ENCODE data around the gene AKR1C8.
"Not testable (repeated sequence)": the region's sequence is repeated elsewhere in the genome, so short reads cannot be mapped to it uniquely, and the experiment has no call there.

AKR1C8 gene

DNA sequence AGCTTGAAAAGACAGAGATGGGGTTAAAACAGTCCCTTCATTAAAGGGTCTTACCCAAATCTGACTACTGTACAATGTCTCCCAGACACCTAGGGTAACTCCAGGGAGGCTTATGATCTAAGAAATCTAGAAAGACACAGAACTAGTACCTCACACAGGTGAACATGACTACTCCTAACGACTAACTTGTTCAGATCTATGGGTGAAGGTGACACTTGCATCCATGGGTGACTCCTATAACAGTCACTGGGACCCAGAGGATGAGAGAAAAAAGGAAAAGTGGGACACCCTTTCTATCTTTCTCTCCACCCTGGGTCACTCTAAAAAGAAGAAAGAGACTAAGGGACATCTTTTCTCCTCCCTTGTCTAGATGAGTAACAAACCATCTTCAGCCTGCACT is 19.2 kb downstream of the AKR1C8 start:
- DNase-seq (ENCODE audit: low spot score): no peak

DNA sequence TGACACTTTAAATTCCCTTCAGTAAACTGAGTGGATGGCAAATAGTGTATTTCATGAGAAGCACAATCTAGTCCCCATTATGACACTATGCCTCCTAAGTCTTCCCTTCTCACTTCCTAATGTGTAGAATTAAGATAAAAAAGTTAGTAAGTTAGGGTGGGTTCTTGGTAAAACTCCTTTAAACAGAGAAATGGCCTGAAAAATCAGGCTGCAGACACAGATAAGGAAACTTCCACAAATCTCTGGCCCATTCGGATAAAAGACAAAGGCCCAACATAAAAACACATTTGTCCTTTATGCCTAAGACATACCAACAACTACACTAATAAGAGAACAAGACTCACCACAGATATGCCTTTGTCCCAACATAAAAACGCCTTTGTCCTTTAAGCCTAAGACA is 21.5 kb downstream of the AKR1C8 start:
- no peak for DNase-seq (ENCODE audit: low spot score)

DNA sequence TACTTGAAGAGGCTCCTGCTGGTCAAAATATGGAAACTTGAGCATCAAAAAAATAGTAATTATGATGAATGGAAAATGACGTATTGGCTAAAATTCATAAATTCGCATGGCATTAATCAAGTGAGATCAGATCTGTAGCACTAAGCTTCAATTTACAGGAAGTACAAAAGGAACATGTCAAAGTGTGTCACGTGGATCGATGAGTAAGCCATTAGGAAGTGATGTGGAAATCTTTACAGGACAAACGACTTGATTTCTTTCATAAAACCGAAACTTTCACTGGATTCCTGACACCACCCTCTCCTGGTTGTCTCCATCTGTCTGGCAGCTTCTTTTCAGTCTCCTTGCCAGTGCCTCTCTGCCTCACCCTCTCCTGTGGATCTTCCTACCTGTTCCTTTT is 25.8 kb downstream of the AKR1C8 start:
- no peak for DNase-seq (ENCODE audit: low spot score)

DNA sequence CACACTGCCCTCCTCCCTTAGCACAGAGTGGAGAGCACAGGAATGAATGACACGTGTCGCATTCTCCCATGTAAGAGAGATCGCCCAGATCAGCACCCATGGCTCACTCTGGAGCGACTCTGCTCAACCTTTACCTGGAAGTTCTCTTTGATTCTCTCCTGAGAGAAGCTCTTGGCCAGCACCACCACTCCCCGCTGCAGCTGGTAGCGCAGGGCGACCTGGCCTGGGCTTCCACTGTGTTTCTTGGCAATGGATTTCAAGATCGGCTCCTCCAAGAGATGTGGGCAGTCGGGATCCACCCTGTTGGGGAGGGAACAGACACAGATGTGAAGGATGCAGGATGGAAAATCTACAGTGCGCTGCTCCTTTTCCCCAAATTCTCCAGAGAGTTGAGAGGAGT is 27.4 kb downstream of the AKR1C8 start:
- DNase-seq (ENCODE audit: low spot score): no peak

DNA sequence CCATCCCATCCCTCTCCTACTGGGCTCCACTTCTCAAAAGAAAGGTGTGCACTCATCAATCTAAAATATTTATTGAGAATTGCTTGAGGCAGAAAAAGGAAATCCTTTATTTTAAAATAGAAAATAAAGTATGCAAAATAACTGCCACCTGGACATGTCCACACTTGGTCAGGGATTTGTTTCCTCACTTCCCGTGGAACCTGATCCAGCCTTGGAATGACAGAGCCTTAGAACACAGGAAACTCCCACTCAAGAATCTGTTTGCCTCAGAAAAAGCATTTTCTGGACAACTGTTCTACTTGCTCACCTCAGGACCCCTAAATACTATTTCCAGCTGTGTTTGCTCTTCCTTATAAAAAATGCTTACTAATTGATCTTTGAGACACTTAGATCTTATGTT is 29.0 kb downstream of the AKR1C8 start:
- DNase-seq (ENCODE audit: low spot score): no peak

DNA sequence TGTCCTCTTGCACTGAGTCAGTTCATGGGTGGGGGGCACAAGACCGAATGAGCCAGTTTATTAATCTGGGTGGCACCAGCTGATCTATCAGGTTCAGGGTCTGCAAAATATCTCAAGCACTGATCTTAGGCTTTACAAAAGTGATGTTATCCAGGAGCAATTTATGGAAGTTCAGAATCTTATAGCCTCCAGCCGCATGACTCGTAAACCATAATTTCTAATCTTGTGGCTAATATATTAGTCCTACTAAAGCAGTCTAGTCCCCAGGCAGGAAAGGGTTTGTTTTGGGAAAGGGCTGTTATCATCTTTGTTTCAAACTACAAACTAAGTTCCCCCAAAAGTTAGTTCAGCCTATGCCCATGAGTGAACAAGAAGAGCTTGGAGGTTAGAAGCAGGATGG is 33.9 kb downstream of the AKR1C8 start:
- DNase-seq (ENCODE audit: low spot score): no peak

DNA sequence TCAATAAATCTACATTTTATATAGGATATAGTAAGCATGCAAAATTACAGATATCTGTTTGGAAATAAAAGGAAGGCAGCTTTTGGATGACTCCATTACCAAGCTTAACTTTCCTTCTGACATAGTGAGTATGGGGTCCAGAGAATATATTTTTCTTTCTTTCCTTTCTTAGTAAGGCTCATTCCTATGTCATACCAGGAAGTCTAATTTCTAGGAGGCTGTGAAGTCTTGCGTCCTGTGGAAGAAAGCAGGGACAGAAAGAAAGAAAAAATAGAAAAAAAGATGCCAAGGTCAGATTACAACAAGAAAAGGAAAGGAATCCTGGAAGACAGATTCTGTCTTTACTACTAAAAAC is 36.3 kb downstream of the AKR1C8 start:
- no peak for DNase-seq (ENCODE audit: low spot score)

DNA sequence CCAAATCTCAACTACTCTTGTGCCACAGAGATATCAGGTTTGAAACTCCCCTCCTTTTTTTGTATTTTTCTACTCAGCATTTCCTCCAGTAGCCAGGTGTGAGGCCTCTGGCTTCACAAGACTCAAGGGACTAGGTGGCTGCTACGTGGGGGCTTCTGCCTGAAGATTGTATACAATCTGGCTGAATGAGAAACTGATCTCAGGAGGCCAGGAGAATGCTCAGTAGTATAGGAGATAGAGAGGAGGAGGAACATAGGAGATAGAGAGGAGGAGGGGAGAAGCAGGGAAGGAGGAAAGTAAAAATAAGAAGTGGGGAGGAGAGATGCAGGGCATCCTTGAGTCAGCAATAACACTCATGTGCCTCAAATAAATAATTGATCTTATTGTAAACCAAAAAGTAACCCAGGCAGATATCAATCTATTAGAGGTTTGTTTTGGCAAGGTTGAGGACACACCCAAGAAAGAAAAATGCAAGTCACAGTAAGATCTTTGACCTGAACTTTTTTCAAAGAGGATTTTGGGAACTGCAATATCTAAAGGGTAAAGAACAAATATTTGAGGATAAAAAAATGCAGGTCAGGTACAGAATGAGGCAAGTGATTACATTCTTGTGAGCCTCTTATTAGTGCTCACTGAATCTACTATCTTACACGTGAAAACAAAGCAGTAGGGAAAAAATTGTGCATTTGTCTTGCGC is 36.8 kb downstream of the AKR1C8 start:
- no peak for DNase-seq (ENCODE audit: low spot score)

DNA sequence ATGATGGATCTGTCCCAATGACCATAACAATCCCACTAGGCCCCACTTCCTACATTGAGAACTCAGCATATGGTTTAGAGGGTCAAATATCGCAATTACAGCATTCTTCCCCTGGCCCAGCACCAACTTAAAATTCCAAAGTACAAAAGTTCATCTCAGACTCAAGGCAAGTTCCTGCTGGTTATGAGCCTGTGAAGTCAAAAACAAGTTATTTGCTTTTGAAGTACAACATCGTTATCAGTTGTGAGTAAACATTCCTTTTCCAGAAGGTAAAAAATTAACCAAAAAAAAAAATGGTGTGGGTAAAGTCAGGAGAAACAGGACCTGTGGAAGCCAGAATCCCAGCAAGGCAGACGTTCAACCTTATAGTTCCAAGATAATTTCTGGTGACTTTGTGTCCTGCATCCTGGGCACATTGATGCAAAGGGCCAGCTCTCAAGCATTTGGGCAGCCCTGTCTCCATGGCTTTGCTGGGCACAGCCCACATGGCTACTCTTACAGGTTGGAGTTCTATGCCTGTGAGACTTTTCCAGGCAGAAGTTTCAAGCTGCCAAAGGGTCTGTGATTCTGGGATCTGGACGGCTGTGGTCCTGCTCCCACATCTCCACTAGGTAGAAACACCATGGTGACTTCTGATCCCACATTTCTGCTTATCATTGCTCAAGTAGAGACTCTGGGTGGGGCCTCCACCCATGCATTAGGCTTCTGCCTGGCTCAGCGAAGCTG is 37.5 kb downstream of the AKR1C8 start:
- DNase-seq (ENCODE audit: low spot score): no peak

DNA sequence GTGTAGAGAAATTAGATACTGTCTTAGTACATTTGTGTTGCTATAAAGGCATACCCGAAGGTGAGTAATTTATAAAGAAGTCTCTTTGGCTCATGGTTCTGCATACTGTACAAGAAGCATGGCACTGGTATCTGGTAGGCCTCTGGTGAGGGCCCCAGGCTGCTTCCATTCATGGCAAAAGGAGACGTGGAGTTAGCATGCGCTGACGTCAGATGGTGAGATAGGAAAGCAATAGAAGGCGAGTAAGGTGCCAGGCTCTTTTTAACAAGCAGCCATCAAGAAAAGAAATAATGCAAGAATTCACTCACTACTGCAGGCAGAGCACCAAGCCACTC is 38.1 kb downstream of the AKR1C8 start:
- DNase-seq (ENCODE audit: low spot score): no peak

DNA sequence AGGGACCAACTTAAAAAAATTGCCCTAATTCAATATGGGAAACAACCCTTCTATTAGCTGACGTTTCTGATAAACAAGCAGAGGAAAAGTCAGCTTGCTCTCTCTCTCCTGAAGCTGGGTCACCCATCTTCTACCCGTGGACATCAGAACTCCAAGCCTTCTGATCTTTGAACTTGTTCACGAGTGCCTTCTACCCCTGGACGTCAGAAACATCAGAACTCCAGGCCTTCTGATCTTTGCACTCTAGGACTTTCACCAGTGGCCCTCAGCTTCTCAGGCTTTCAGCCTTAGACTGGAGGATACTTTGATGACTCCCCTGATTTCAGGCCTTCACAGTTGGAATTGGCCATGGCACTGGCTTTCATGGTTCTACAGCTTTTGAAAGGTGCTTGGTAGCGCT is 41.8 kb downstream of the AKR1C8 start:
- no peak for DNase-seq (ENCODE audit: low spot score)

DNA sequence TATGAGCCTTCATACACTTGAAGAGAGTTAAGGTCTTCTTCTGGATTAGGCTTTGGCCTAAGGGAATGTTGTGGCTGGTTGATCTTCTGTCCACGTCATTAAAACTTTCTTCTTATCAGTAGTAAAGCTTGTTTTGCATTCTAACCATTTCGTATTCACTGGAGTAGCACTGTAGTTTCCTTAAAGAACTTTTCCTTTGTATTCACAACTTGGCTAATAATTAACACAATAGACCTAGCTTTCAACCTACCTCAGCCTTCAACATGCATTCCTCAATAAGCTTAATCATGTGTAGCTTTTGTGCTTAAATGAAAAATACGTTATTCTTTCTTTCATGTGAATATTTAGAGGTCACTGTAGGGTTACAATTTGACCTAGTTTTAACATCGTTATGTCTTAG is 42.8 kb downstream of the AKR1C8 start:
- no peak for DNase-seq (ENCODE audit: low spot score)

DNA sequence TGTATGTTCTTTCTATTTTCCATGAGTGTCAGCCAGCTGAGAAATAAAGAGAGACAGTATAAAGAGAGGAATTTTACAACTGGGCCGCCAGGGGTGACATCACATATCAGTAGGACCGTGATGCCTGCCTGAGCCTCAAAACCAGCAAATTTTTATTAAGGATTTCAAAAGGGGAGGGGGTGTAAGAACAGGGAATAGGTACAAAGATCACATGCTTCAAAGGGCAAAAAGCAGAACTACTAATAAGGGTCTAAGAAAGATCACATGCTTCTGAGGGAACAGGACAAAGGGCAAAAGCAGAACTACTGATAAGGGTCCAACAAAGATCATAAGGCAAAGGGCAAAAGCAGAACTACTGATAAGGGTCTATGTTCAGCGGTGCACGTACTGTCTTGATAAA is 47.3 kb downstream of the AKR1C8 start:
- not testable (repeated sequence) for DNase-seq (ENCODE audit: low spot score)

DNA sequence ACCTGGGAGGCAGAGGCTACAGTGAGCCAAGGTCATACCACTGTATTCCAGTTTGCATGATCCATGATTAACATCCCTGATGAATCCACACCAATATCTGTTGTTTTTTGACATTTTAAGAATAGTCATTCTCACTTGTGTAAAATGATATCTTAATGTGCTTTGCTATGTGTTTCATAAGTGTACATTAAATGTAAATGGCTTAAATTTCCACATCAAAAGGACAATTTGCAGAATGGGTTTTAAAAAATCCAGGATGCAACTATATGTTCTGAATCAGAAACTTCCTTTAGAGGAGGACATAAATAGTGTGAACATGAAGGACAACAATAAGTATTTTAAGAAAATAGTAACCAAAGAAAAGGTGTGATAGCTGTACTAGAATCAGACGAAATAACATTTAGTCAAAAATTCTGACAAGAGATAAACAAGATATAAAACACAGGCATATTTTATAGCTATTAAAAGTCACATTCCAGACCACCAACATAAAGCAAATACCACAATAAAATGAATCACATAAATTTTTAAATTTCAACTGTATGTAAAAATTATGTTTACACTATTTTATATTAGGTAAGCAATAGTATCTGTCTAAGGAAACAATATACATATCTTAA is 48.4 kb downstream of the AKR1C8 start:
- DNase-seq (ENCODE audit: low spot score): no peak

DNA sequence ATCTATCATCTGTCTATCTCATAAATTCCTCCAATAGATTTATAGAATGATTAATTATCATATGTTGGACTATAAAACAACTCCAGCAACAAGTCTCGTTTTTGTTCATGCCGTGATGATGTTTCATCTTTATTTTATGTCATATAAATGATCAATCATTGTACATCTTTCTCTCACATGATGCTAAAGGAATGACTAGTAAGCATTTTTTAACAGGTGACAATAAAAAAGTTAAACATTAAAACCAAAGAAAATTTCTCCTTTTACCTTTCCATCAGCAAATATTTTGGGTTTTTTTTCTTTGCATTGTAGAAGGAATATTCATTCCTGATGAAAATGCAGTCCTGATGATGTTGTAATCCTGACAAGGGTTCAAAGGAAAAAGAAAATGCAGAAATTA is 49.4 kb downstream of the AKR1C8 start:
- no peak for DNase-seq (ENCODE audit: low spot score)

DNA sequence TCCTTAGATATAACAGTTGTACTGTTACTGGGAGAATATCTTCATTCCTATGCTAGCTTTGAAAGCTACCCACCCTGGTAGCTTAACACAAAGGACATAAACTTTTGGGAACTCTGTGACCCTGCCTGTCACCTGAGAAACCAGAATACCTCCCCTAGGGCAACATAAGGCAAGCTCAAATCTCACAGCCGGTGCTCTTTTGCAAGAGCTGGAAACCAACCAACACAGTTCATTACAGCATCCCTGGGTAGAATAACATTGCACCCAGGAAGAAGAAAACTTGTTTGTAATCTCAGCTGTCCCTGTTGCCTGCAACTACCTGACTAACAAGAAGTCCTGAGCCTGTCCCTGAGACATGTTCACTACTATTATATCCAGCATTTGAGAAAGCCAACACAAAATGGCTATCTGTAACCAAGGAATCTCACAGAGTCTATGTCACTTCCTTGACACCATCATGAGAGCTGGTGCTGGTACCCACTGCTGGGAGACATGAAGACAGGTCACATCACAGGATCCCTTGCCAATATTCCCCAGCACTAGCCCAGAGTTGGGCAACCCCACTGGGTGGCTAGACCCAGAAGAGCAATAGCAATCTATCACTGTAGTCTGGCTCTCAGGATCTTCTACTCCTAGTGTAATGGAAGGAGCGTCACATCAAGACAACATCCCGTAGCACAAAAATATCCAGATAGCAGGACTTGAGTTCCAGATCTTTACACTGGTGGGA is 59.5 kb downstream of the AKR1C8 start:
- no peak for DNase-seq (ENCODE audit: low spot score)

DNA sequence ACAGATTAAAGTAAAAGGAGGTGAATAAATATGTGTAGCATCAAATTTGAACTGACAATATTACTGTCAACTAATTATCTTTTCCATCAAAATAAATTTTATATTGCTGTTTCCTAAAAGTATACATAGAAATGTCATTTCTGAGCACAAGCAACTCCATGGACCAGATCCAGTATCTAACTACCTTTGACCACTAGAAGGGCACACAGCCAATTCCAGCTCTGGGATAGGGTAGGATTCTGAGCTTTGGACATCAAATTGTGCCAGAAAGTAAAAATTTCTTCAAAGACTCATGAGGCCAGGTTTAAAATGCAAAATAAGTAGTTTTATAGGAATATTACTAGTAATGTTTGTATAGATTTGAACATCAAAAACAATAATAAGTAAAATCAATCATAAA is 61.1 kb downstream of the AKR1C8 start:
- DNase-seq (ENCODE audit: low spot score): no peak

DNA sequence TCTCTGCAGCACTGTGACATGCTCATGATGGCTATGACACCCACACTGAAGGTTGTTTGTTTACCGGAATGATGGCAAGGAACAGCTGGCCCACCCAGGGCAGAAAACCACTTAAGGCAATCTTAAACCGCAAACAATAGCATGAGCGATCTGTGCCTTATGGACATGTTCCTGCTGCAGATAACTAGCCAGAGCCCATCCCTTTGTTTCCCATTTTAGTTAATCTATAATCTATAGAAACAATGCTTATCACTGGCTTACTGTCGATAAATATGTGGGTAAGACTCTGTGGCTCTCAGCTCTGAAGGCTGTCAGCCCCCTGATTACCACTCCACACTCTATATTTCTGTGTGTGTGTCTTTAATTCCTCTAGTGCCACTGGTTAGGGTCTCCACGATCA is 65.0 kb downstream of the AKR1C8 start:
- DNase-seq (ENCODE audit: low spot score): not testable (repeated sequence)

DNA sequence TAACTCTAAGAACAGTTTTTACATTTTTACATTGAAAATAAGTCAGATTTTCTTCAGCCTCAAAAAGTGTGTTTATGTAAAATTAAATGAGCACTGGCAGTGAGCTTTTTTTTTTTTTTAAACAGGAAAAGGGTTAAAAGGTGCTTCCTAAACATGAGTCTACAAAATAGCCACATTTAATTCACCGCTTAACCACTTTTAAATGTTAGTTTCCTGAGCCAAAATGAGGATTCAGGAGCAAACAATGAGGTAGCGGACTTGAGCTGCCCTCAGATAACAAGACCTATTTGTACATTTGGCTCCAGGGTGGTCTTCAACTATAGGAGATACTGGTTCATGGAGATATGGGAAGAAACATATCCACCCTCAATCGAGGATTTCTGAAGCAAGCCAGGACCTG is 67.9 kb downstream of the AKR1C8 start:
- DNase-seq (ENCODE audit: low spot score): no peak

DNA sequence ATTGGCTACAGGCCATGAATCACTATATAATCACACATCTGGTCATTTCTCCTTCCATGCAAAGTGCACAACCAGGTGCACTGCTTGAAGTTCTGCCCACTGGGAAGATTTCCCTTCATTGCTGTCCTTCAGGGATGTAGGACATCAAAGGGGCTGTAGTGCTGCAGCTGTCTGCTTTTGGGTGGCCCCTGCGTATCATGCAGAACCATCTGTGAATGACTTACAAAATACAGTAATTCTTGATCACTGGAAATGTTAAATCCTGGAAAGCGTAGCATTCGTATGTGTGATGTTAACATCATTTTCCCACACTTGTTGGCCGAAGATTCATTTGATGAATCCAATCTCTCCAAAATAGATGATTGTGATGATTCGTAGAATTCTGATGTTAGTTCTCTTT is 68.3 kb downstream of the AKR1C8 start:
- no peak for DNase-seq (ENCODE audit: low spot score)

DNA sequence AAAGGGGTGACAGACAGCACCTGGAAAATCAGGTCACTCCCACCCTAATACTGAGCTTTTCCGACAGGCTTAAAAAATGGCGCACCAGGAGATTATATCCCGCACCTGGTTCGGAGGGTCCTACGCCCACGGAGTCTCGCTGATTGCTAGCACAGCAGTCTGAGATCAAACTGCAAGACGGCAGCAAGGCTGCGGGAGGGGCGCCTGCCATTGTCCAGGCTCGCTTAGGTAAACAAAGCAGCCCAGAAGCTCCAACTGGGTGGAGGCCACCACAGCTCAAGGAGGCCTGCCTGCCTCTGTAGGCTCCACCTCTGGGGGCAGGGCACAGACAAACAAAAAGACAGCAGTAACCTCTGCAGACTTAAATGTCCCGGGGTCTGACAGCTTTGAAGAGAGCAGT is 75.1 kb downstream of the AKR1C8 start:
- DNase-seq (ENCODE audit: low spot score): not testable (repeated sequence)

DNA sequence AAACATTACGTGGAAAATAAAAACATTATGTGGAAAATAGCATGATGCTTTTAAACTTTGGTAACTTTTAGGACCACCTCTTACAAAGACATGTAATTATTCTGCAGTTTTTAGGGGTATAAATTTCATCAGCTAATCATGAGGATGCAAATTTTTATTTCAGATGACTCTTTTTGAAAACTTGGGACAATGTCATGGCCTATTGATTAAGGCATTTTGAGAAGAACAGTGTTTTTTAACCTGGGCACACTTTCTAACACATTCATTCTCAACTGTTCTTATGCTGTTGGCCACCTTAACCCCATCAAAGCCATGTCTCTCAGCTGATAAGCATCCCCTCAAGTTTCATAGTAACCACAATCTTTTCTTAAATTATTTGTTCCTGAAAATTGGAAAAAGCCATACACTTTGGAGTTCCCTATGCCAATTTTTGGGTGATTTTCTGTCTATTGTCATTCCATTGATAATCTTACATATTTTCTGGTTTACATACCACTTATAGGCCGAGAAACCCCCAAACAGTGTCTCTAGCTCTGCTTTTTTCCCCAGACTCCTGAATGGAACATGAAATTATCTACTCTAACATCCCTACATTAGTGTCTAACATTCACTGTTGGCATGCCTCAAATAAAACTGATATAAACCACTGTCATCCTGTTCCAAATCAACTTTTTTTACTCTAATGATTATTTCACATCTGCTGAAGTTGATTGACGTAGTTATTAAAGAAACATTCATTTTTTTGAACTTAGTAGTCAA is 76.1 kb downstream of the AKR1C8 start:
- no peak for DNase-seq (ENCODE audit: low spot score)
